22Rv1 (cell line): ENCODE measurements around the gene PBX1.

Experiments
- H3K27ac ChIP-seq: fragments of 450-650 bp; 2 replicates; pipeline ENCODE4 v1.5.1; 2017
- CTCF ChIP-seq: fragments of 450-650 bp; IDR thresholded peaks from 2 replicates; pipeline ENCODE4 v1.5.1; 2017; ENCODE audit warnings: mild to moderate bottlenecking
- ZFX ChIP-seq: fragments of 450-650 bp; IDR thresholded peaks from 2 replicates; pipeline ENCODE4 v1.6.1; 2017; ENCODE audit warnings: antibody characterized with exemption, borderline replicate concordance

Gene PBX1

DNA sequence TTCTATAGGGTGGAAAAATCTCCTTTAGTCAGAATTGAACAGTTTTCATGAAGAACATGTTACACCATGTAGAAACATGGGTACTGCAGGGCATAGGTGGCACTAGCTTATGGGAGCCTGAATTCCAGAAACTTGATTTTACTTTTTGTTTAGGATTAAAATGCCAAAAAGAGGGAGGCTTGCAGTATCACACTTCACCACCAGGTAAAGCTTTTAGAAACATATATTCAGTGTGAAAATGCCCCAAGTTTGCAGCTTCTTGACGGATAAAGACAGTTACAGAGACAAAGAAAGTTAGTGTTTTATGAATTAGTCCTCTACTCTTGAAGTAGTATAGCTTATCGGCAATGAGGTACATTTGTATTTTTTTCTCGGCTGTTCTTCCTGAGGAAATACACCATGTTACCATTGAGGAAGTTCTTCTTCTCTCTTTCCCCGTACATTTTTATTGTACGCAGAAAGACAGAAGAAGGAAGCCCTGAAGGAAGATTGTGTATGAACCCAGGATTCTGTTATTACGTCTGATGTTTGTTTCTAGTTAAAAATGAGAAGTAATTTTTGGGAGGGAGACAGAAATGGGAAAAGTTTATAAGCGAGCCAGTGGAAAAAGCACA lies 66.1 kb downstream of the PBX1 start:
- TF ChIP-seq ZFX (no peak), CTCF (0 out of 2 replicates have a peak, but pooled peaks have one; percentile 15)

GRCh38 chr1:164628772-164629171 lies 69.8 kb downstream of the PBX1 start:
- H3K27ac ChIP-seq, result no peak overlapping the region
- no peak for TF ChIP-seq ZFX
- TF ChIP-seq CTCF, result no peak

More for the DNA sequence above, 66.1 kb downstream of the PBX1 start:
- H3K27ac ChIP-seq, result no peak overlapping the region

- TF ChIP-seq ZFX (no peak), CTCF (no peak)
- H3K27ac ChIP-seq, result no peak overlapping the region
These were observed 71.0 kb downstream of the PBX1 start for GRCh38 chr1:164629971-164630370.

GRCh38 chr1:164630626-164631396 lies 71.8 kb downstream of the PBX1 start:
- TF ChIP-seq CTCF (no peak), ZFX (no peak)
- H3K27ac ChIP-seq, result no peak overlapping the region

- no peak for TF ChIP-seq ZFX
- TF ChIP-seq CTCF, result no peak
- no peak overlapping the region for H3K27ac ChIP-seq
These were observed 72.8 kb downstream of the PBX1 start for GRCh38 chr1:164631751-164632150.

GRCh38 chr1:164633997-164634396 lies 75.0 kb downstream of the PBX1 start:
- no peak overlapping the region for H3K27ac ChIP-seq
- TF ChIP-seq ZFX, result no peak
- TF ChIP-seq CTCF, result no peak

- no peak overlapping the region for H3K27ac ChIP-seq
- no peak for TF ChIP-seq ZFX
- no peak for TF ChIP-seq CTCF
These were observed 76.2 kb downstream of the PBX1 start for GRCh38 chr1:164635059-164635802.
